Fibroblast of lung (primary cell): Measurements from ENCODE around the gene SETBP1.

ENCODE experiments used
- EZH2 ChIP-seq: IDR thresholded peaks from 2 replicates; pipeline ENCODE4 v1.5.1; 2012; ENCODE audit warnings: low read length, control low read depth, mild to moderate bottlenecking; ENCODE audit errors: missing control alignments
- TF ChIP-seq, protein P1 (sequence below), 2 donors: IDR thresholded peaks in 1 of 2; conservative IDR thresholded peaks in 1 of 2; 1 replicate in 1 of 2; 2 replicates in 1 of 2; pipeline ENCODE4 v1.5.1; 2011 to 2012; ENCODE audit warnings: low read length in 2 of 2, control low read depth in 1 of 2, inconsistent platforms in 1 of 2, low read depth in 1 of 2, mild to moderate bottlenecking in 1 of 2

GRCh38 chr18:44804033-44804432 is 123.3 kb downstream of the SETBP1 start:
- TF ChIP-seq, protein P1, sequence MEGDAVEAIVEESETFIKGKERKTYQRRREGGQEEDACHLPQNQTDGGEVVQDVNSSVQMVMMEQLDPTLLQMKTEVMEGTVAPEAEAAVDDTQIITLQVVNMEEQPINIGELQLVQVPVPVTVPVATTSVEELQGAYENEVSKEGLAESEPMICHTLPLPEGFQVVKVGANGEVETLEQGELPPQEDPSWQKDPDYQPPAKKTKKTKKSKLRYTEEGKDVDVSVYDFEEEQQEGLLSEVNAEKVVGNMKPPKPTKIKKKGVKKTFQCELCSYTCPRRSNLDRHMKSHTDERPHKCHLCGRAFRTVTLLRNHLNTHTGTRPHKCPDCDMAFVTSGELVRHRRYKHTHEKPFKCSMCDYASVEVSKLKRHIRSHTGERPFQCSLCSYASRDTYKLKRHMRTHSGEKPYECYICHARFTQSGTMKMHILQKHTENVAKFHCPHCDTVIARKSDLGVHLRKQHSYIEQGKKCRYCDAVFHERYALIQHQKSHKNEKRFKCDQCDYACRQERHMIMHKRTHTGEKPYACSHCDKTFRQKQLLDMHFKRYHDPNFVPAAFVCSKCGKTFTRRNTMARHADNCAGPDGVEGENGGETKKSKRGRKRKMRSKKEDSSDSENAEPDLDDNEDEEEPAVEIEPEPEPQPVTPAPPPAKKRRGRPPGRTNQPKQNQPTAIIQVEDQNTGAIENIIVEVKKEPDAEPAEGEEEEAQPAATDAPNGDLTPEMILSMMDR (conservative IDR thresholded peaks at IDR 0.05 in 1 of 2, IDR thresholded peaks at IDR 0.05 in 1 of 2; ENCODE audit: low read depth in 1 of 2, low read length in 2 of 2) = no peak
- TF ChIP-seq EZH2 = no peak
